DMS114 treated with DMSO at 0.1 percent for 48 hours (cell line): ENCODE data around the gene PTPRN2.
"Not testable (repeated sequence)": the region's sequence is repeated elsewhere in the genome, so short reads cannot be mapped to it uniquely, and the experiment has no call there.

Experiments used
- DNase-seq: peaks from one replicate; lab custom pipeline; 2025; ENCODE audit not compliant: unreplicated experiment; lab: John Stamatoyannopoulos, UW

PTPRN2 gene

DNA sequence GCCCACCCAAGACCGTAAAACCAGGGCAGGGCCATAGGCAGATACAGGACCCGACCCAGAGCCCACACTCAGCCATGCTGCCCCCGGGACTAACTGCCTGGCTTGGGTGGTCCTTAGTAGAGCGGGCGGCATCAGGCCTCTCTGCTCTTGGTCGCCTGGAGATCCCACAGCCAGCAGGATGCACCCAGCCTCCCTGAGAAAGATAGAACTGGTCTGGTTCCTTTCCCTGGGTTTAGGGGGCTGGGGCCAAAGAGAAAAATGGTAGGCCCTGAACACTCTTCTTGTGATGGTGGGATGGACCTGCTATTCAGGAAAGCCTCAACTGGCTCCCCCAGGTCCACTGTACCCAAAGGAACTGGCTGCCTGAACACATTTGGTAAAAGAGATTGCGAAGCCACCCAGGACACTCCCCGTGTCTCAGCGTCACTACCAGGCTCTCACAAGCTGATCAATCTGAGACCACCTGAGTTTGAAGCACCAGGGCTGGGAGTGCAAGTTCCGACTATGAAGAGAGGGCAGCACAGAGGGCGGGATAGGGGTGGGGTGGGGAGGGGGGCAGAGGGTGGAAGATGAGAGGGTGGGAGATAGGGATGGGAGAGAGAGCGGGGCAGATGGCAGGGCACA is 659.3 kb downstream of the PTPRN2 start:
- DNase-seq, result no peak

DNA sequence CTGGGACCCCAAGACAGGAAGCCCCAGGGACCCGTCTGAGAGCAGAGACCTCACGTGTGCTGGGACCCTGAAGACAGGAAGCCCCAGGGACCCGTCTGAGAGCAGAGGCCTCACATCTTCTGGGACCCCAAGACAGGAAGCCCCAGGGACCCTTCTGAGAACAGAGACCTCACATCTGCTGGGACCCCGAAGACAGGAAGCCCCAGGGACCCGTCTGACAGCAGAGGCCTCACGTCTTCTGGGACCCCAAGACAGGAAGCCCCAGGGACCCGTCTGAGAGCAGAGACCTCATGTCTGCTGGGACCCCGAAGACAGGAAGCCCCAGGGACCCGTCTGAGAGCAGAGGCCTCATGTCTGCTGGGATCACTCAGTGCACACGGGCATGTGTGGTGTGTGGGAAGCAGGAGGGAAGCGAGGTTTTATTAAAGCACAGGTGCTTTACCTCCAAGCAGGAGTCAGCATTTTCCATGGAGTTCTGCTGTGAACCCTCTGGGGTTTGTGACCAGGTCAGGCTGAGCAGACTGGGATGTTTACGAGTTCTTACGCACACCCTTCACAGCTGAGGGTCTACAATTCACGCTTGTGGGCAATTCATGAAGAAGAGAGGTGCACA is 660.2 kb downstream of the PTPRN2 start:
- no peak for DNase-seq

DNA sequence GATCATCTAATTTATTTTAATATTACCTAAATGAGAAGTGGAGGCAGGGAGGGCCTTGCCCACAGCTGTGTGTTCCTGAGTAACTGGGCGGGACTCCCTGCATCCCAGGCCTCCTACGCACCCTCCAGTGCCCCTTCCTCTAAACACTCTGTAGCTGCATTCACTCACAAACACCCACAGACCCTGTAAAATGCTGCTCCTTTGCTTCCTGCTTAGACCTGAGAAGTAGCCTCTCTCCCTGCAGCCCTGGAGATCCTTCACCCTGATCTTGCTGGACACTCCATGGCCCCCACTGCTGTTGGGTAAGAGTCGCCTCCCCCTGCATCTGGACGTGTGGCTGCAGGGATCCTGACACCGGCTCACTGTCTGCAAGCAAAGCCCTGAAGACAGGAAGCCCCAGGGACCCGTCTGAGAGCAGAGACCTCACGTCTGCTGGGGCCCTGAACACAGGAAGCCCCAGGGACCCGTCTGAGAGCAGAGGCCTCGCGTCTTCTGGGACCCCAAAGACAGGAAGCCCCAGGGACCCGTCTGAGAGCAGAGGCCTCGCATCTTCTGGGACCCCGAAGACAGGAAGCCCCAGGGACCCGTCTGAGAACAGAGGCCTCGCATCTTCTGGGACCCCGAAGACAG is 661.0 kb downstream of the PTPRN2 start:
- no peak for DNase-seq

DNA sequence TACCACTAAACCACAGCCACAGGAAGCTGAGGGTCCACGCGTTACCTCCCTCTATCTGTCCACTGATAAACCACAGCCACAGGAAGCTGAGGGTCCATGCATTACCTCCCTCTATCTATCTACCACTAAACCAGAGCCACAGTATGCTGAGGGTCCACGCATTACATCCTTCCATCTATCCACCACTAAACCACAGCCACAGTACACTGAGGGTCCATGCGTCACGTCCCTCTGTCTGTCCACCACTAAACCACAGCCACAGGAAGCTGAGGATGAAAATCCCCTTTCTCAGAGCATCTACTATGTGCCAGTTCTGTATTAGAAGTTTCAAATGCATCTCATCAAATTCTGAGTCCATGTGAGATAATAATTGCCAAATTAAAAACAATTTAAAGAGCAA is 661.5 kb downstream of the PTPRN2 start:
- no peak for DNase-seq

DNA sequence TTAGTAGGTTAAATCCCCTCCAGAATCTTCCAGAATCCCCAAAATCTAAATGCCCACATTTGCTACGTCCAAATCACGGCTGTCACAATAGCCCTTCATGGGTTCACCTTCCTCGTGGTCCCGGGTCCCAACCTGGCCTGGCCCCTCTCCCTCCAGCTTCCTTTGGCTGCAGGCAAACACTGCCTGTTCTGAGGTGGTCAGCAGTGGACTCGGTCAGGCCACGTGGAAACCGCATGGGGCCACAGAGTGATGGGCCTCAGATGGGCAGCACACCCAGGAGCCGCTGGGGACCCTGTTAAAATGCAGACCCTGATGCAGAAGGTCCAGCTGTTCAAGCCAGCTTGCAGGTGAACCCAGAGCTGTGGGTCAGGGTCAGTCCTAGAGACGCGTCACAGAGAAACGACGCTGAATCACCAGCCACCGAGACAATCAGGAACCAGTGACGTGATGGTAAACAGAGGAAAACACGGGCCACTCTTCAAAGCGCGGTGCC is 662.2 kb downstream of the PTPRN2 start:
- no peak for DNase-seq

DNA sequence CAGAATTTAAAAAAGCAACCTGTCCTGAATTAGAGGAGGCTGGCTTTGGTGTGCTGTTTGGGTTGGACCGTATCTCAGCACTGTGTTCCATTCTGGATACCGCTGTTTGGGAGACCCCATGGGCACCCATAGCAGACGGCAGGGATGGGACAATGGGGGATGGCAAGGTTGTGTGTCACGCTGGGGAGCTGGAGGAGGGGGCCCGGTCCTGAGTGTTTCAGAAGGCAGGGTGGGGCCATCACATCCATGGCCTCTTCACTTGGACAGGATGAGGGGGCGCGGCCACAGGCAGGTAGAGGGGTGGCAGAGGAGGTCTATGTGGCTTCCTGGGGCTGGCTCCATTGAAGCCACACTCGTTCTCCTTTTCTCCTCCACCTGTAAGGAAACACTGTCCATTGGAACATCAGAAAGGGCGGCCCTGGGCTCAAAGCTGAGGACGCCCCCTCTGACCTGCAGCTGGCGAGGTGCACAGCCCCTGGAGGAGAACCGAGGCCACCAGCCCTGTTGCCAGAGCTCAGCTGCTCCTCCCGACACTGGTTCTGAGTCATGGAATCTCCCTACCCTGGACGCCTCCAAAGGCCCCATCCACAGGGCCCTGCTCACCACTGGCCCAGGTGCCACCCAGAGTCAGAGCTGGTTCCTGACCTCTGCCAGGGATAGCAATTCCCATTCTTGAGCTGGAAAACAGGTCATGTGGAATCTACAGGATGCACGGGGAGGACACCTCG is 663.6 kb downstream of the PTPRN2 start:
- DNase-seq, result no peak

DNA sequence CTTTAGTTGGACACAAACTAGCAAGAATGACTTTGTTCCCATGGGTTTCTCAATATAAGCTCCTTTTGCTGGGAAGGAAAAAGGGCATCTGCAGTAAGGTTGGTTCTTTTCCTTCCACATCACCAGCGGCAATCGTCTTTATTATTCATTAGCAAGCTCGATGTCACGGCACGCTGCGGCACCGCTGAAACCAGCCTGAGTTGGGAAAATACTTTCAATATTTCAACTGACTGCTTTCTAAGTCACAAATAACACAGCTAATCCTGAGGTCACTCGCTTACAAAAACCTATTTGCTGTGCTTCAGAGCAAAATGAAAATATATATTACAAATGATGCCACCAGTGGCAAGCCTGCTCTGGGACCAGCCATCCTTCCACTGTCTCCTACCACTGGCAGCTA is 665.0 kb downstream of the PTPRN2 start:
- no peak for DNase-seq

DNA sequence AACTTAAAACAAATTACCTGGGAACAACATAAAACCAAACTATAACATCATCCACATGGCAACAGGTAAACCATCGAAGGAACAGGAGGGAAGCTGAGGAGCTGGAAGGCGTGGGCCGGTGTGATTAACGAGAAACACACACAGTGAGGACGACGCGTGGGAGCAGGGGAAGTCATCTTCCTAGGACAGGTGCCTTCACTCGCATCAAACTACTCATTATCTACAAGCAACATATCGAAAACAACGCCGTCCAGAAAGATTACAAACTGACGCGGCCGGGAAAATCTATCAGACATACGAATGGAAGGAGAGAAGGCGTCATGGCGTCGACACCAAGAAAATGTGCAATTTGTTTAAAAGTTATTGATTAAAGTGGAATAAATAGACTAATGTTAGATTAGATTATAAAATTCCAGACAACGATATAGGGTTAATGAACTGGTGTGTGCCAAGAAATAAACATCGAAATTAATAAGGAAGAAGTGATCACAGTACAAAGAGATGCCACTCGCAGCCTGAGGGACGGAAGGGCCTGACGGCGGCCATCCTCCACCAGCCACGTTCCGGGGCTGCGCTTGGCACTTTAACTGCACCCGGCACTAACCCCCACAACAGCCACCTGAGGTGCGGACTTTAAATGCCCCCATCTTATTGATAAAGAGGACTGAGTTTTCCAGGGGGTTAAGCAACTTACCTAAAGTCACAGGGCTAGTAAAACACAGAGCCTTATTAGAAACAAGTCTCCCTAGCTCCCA is 669.1 kb downstream of the PTPRN2 start:
- no peak for DNase-seq

DNA sequence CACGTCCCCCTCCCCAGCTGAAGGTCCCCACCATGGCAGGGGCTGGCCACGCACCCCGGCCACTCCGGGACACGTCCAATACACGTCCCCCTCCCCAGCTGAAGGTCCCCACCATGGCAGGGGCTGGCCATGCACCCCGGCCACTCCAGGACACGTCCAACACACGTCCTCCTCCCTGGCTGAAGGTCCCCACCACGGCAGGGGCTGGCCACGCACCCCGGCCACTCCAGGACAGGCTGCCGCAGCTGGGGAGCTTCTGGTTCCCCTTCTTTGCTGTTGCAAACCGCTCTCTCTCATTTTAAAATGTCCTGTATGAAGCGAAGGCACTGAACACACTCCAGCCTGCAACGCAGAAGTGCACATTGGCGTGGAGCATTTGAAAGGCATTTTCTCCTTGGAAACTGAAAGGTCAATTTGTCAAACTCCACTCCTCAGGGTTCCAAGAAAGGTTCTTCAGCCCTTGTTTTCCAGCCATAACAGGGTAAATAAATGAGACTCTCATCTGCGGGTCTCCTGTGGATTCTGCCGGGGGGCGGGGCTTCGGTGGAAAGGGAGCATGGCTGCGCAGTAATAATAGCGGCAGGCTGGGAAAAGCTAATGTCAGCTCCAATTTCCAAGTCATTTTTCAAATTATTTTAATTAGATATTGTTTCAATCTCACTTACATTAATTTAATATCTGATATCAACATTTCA is 670.5 kb downstream of the PTPRN2 start:
- no peak for DNase-seq

DNA sequence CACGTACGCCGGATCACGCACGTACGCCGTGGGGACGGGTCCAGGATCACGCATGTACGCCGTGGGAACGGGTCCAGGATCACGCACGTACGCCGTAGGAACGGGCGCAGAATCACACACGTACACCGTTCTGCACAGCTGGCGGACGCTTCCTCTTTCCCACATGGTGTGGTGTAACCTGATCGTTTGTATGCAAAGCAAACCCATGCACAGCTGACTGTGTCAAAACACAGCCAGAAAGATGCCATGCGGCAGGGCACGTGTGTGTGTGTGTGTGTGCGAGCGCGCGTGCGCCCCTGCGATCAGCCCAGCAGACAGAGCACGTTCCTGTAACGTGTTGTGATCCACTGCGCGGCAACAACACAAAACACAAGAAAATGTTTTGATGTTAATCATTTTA is 677.2 kb downstream of the PTPRN2 start:
- DNase-seq, result no peak

DNA sequence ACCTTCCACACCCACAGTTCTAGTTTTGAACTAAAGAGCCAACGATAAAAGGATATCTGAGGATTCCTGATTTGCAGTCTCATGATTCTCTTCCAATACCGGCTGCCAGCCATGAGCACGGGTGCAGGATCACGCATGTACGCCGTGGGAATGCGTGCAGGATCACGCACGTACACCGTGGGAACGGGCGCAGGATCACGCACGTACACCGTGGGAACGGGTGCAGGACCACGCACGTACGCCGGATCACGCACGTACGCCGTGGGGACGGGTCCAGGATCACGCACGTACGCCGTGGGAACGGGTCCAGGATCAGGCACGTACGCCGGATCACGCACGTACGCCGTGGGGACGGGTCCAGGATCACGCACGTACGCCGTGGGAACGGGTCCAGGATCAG is 677.6 kb downstream of the PTPRN2 start:
- not testable (repeated sequence) for DNase-seq

DNA sequence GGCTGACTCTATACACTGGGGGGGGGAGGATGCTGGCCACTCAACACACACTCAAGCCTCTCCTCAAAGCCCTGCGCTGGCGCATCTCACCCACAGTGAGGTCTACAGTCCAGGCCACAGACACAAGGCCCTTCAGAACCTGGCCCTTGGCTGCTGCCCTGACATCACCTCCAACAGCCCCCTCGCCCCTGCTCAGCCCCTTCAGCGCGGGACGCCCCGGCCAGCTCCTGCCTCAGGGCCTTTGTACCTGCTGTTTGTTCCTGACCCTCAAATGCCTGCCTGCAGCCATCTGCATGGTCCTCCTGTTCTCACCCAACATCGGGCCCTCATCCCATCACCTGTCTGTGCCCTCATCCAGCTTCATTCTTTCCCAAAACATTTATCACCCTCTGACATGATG is 678.3 kb downstream of the PTPRN2 start:
- no peak for DNase-seq

DNA sequence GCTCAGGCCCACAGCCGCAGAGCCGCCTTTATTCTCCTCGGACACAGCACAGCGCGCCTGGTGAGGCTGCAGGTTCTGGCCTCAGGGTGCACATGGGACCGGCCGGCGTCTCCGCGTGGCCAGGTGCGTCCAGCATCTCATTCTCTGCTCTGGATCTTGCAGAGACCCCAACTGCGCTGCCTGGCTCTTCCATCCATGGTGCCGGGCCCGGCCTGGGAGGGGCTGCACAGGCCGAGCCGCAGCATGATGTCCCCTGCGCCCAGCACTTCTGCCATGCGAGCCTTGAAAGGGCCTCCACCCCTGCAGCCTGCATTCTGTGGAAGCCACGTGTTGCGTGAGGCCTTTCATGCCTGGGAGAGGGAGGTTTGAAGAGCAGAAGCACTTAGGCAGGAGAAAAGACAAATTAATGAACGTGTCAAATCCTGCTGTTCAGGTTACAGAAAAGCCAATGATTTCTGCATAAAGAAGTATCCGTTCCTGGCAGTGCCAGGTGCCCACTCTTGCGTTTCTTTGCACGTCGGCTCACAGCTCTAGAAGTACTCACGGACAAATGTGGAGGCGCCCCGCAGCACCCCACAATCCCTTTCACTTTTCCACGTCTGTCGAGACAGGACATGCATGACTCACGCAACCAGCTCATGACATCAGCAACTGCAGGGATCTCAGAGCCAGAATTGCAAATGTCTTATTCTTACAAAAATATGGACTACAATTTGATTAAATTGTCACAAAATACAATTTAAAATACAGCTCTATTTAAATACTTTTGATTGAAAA is 679.4 kb downstream of the PTPRN2 start:
- no peak for DNase-seq

DNA sequence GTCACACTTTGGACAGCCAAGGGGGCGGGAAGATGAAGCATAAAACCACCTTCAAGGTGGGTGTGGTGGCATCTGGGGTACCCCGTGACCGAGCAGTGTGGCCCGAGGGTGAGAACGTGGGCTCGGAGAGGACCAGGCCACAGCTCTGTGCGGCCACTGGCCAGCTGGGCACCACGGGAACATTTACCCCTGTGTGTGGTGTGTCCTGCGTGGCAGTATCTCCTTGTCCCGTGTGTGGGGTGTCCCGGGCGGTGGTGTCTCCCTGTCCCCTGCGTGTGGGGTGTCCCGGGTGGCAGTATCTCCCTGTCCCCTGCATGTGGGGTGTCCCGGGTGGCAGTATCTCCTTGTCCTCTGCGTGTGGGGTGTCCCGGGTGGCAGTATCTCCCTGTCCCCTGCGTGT is 680.5 kb downstream of the PTPRN2 start:
- DNase-seq, result no peak

DNA sequence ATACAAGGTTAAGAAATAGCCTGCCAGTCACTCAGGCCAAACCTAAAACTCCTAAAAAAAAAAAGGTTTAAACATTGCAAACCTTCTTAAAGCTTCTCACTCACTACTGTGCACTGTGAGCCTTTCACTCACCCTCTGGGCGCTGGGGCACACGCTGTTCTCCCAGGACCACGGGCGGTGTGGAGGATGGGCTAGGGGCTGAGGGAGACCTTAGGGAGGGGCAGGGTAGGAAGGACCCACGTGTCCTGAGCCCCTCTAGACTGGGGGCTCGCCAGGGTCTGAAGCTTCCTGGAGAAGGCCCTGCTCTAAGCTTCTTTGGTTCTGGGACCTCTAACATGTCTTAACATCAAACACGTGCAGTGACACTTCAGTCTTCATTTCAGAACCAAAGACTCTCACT is 681.0 kb downstream of the PTPRN2 start:
- no peak for DNase-seq

DNA sequence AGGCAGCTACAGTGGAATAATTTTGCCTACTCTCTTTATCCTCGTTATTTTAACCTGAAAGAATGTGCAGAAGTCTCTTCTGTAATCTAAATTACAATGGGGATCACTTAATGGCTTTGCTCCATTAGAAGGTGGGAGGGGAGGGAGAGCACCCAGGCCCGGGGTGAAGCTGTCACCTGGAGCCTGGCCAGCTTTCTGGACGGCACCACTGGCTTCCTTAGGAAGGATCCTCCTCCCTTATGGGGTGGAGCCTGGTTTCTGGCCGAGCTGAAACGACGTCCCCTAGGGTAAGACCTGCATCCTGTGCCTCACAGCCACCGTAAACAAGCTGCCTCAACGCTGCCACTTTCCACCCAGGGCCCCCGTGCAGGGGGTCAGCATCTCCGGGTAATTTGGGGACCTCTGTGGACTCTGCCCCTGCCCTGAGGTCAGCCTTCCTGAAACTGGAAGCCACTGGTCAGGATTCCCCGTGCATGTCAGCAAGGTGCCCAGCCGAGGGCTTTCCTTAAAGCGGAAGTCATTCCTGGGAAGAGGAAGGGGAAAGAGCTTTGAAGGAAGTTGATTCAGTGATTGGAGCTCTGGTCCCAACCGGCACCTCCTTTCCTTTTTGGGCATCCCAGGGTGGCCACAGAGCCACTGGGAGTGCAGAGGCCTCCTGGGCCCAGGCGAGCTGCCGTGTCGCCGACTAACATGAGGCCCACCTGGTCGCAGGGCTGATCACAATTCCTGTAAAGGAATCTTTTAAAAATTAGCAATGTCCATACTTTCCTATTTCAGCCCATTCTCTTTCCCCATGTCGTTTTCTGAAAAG is 681.8 kb downstream of the PTPRN2 start:
- DNase-seq, result no peak

DNA sequence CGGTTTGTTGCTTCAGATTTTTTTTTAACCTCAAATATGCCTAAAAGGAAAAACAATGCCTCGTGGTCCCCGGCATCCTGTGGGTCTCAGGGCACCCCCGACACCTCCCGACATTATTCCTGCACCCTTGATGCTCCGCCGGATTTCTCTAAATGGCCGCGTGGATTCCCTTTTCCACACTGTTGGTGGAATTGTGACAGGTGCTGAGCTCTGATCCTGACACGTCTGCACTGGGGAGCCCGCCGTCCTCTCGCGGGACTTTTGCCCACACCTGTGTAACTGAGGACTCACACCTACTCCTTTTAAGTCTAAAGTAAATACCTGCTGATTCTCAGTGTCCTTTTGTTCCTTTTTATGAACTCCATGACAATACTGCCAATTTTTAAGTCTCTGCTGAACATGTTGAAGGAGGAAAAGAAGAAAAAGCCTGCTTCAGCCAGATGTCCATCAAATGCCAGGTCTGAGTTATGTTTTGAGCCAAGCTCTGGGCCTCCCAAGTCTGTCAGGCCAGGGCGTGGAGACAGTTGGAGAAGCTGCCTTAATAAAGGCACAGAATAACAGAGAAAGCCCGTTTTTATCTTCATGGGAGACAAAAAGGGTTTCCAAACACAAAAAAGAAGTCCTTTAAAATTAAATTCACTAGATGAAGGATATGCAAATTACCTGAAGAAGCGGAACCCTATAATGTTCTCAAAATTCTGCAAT is 682.6 kb downstream of the PTPRN2 start:
- DNase-seq, result no peak

DNA sequence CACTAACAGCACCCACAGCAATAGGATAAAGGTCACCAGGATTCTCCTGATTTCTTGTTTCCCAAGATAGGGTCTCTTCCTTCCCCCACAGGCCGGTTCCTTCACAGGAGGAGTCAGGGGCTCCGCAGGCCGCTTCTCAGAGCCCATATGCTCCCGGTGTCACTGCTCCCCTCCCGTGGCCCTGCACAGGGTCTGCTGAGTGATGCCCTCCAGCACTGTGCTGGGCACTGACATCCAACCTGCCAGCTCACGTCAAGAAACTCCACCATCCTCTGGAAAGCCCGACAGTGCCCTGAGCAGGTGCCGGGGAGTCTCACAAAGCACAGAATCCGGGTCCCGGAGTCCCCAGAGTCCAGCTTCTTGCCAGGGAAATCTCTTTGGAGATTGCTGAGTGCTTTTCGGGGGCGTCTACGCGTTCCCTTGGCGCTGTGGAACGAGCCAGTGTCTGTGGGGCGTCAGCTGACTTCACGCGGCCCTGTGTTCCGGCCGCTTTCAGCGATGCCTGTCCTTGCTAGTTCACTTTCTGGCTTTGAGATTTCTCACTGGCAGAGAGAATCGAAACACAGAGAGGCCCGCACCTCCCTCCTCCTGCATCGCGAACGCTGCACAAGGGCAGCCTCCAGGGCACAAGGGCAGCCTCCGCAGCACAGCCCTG is 683.3 kb downstream of the PTPRN2 start:
- no peak for DNase-seq
